Measurements from ENCODE around the gene MPHOSPH6.
"Not testable (repeated sequence)": the region's sequence is repeated elsewhere in the genome, so short reads cannot be mapped to it uniquely, and the experiment has no call there.

MPHOSPH6 gene

DNA sequence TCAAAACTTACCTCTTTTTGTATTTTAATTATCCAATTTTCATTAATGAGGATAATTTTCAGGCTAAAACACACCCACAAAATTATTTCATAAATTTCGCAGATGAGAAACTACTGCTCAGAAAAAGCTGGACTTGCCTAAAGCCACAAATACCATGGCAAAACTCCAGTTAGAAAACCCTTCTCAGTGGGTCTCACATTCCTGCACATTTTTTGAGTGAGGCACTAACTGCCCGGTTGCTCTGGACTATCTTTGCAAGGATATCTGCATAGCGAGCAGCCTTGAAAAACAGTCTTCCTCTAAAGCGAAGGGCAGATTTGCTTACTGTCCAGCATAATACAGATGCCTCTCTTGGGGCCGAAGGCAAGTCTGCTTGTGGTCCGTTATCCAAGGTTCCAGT lies 9.8 kb downstream of the MPHOSPH6 start:
- Histone ChIP-seq H3K27ac (ENCODE audit: low read depth, low read length) (no peak overlapping the region), H3K27me3 (ENCODE audit: control insufficient read depth in 1 of 2, insufficient read depth in 2 of 2, low read length in 2 of 2) (no peaks in the 10 kb centered on the region), H3K4me1 (ENCODE audit: insufficient read depth, low read length) (no peaks in the 10 kb centered on the region), H3K36me3 (ENCODE audit: insufficient read depth, low read length) (peaks cover 28% of the 10 kb centered on the region), H3K4me3 (ENCODE audit: low read depth in 1 of 2, low read length in 2 of 2) (no peak overlapping the region), H3K9me3 (ENCODE audit: low read length) (no peaks in the 10 kb centered on the region), H3K9ac (ENCODE audit: low read length) (no peak overlapping the region)

- Histone ChIP-seq H3K27ac (ENCODE audit: low read depth, low read length) (no peak overlapping the region), H3K36me3 (ENCODE audit: insufficient read depth, low read length) (peaks cover 13% of the 10 kb centered on the region), H3K9ac (ENCODE audit: low read length) (no peak overlapping the region)
Measured at GRCh38 chr16:82157836-82158235, 12.2 kb downstream of the MPHOSPH6 start.

GRCh38 chr16:82157534-82157812 lies 12.6 kb downstream of the MPHOSPH6 start:
- Histone ChIP-seq H3K4me3 (ENCODE audit: low read depth in 1 of 2, low read length in 2 of 2) (no peak overlapping the region), H3K27me3 (ENCODE audit: control insufficient read depth in 1 of 2, insufficient read depth in 2 of 2, low read length in 2 of 2) (no peaks in the 10 kb centered on the region), H3K36me3 (ENCODE audit: insufficient read depth, low read length) (peaks cover 10% of the 10 kb centered on the region), H3K9ac (ENCODE audit: low read length) (no peak overlapping the region), H3K27ac (ENCODE audit: low read depth, low read length) (no peak overlapping the region), H3K4me1 (ENCODE audit: insufficient read depth, low read length) (no peaks in the 10 kb centered on the region), H3K9me3 (ENCODE audit: low read length) (no peaks in the 10 kb centered on the region)

More at GRCh38 chr16:82157836-82158235, 12.2 kb downstream of the MPHOSPH6 start:
- Histone ChIP-seq H3K9me3 (ENCODE audit: low read length) (no peaks in the 10 kb centered on the region), H3K27me3 (ENCODE audit: control insufficient read depth in 1 of 2, insufficient read depth in 2 of 2, low read length in 2 of 2) (no peaks in the 10 kb centered on the region), H3K4me1 (ENCODE audit: insufficient read depth, low read length) (no peaks in the 10 kb centered on the region), H3K4me3 (ENCODE audit: low read depth in 1 of 2, low read length in 2 of 2) (no peak overlapping the region)

DNA sequence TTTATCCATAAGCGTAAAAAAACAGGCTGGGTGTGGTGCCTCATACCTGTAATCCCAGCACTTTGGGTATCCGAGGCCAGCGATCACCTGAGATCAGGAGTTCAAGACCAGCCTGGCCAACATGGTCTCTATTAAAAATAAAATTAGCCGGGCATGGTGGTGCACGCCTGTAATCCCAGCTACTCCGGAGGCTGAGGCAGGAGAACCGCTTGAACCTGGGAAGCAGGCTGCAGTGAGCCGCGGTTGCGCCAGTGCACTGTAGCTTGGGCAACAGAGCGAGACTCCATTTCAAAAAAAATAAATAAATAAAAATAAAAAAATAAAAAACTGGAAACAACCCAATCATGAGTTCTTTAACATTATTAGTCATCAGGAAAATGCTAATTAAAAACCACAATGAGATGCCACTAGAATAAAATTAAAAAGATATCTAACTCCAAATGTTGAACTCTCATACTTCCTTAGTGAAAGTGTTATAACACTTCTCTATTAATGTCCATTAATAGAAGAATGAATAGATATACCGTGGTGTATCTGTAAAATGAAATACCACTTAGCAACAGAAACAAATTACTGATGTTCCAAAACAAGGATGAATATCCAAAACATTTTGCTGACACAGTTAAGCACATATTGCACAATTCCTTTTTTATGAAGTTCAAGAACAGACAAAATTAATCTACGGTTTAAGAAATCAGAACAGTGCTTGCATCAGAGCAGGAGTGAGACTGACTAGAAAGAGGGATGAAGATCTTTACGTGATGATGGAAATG lies 13.1 kb downstream of the MPHOSPH6 start:
- no peaks in the 10 kb centered on the region for H3K27me3 ChIP-seq (ENCODE audit: control insufficient read depth in 1 of 2, insufficient read depth in 2 of 2, low read length in 2 of 2)
- H3K4me3 ChIP-seq (ENCODE audit: low read depth in 1 of 2, low read length in 2 of 2), result no peak overlapping the region
- H3K27ac ChIP-seq (ENCODE audit: low read depth, low read length), result no peak overlapping the region
- no peaks in the 10 kb centered on the region for H3K9me3 ChIP-seq (ENCODE audit: low read length)
- no peak overlapping the region for H3K9ac ChIP-seq (ENCODE audit: low read length)
- no peaks in the 10 kb centered on the region for H3K4me1 ChIP-seq (ENCODE audit: insufficient read depth, low read length)
- peaks cover 10% of the 10 kb centered on the region for H3K36me3 ChIP-seq (ENCODE audit: insufficient read depth, low read length)

DNA sequence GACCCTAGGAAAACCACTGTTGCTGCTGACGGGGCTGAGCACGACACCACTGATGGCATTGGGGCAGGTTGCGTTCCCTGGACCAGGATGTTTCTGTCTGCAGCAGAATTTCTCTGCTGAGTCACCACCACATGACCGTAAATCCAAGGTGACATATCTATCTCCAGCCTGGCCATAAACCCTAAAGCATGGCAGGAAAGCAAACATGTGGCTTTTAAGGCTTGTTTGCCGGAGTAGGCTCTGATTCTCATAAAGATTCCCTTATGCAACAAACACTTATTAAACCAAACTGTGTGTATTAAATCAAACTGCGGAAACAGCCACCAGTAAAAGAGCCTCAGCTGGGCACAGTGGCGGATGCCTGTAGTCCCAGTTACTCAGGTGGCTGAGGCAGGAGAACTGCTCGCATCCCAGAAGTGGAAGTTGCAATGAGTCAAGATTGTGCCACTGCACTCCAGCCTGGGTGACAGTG lies 17.3 kb downstream of the MPHOSPH6 start:
- Histone ChIP-seq H3K27me3 (ENCODE audit: control insufficient read depth in 1 of 2, insufficient read depth in 2 of 2, low read length in 2 of 2) (no peaks in the 10 kb centered on the region), H3K27ac (ENCODE audit: low read depth, low read length) (no peak overlapping the region), H3K9ac (ENCODE audit: low read length) (no peak overlapping the region), H3K36me3 (ENCODE audit: insufficient read depth, low read length) (peaks cover 15% of the 10 kb centered on the region), H3K4me3 (ENCODE audit: low read depth in 1 of 2, low read length in 2 of 2) (no peak overlapping the region), H3K4me1 (ENCODE audit: insufficient read depth, low read length) (no peaks in the 10 kb centered on the region), H3K9me3 (ENCODE audit: low read length) (no peaks in the 10 kb centered on the region)

DNA sequence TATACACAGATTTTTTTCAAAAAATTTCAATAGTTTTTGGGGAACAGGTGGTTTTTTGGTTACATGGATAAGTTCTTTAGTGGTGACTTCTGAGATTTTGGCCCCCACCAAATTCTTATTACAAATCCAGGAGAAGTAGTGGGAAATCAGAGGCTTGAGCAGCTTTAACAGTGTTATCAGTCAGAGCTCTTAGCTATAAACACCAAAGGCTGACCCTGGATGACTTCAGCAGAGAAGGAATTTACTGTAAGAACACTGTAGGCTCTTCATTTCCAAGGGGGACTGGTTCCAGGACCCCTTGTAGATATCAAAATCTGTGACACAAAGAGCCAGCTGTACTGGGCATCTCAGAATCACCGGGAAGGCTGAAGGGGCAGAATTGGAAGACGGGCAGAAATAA lies 17.8 kb downstream of the MPHOSPH6 start:
- no peaks in the 10 kb centered on the region for H3K27me3 ChIP-seq (ENCODE audit: control insufficient read depth in 1 of 2, insufficient read depth in 2 of 2, low read length in 2 of 2)
- H3K9ac ChIP-seq (ENCODE audit: low read length), result no peak overlapping the region
- peaks cover 18% of the 10 kb centered on the region for H3K36me3 ChIP-seq (ENCODE audit: insufficient read depth, low read length)
- no peak overlapping the region for H3K27ac ChIP-seq (ENCODE audit: low read depth, low read length)
- no peak overlapping the region for H3K4me3 ChIP-seq (ENCODE audit: low read depth in 1 of 2, low read length in 2 of 2)
- no peaks in the 10 kb centered on the region for H3K4me1 ChIP-seq (ENCODE audit: insufficient read depth, low read length)
- no peaks in the 10 kb centered on the region for H3K9me3 ChIP-seq (ENCODE audit: low read length)

DNA sequence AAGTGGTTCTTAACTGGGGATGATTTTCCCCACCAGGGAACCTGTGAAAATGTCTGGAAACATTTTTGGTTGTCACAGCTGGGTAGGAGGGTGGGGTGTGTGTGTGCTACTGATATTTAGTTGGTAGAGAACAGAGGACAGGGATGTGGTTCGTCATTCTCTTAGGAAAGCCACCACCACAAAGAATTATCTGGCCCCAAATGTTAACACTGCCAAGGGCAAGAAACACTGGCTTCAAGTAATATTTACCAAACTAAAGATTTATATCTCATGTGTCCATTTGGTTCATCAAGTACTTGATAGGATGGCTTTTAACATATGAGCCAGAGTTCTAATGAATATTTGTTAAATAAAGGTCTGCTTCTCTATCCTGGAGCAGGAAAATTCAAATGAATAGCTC lies 19.5 kb downstream of the MPHOSPH6 start:
- Histone ChIP-seq H3K4me3 (ENCODE audit: low read depth in 1 of 2, low read length in 2 of 2) (no peak overlapping the region), H3K4me1 (ENCODE audit: insufficient read depth, low read length) (no peaks in the 10 kb centered on the region), H3K27ac (ENCODE audit: low read depth, low read length) (no peak overlapping the region), H3K27me3 (ENCODE audit: control insufficient read depth in 1 of 2, insufficient read depth in 2 of 2, low read length in 2 of 2) (no peaks in the 10 kb centered on the region), H3K36me3 (ENCODE audit: insufficient read depth, low read length) (peaks cover 23% of the 10 kb centered on the region), H3K9me3 (ENCODE audit: low read length) (no peaks in the 10 kb centered on the region), H3K9ac (ENCODE audit: low read length) (no peak overlapping the region)

DNA sequence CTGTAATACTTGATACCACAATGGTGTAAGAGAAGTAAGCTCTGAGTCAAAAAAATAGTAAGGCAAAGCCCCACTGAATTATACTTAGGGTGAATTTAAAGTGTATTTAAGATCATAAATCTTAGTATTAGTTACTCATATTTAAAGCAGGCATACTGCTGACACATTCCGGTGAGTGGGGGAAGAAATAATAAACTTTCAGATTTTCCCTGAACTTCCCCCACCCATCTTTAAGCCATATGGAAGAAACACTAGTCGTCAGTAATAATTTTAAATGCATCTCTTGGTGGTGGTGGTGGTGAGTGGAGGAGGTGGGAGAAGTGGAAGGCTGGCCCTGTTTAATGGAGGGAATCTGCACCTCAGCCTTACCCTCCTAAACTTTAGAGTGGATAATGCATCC lies 20.5 kb downstream of the MPHOSPH6 start:
- H3K27me3 ChIP-seq (ENCODE audit: control insufficient read depth in 1 of 2, insufficient read depth in 2 of 2, low read length in 2 of 2), result no peaks in the 10 kb centered on the region
- no peaks in the 10 kb centered on the region for H3K9me3 ChIP-seq (ENCODE audit: low read length)
- no peak overlapping the region for H3K27ac ChIP-seq (ENCODE audit: low read depth, low read length)
- H3K9ac ChIP-seq (ENCODE audit: low read length), result no peak overlapping the region
- H3K4me1 ChIP-seq (ENCODE audit: insufficient read depth, low read length), result no peaks in the 10 kb centered on the region
- peaks cover 23% of the 10 kb centered on the region for H3K36me3 ChIP-seq (ENCODE audit: insufficient read depth, low read length)
- no peak overlapping the region for H3K4me3 ChIP-seq (ENCODE audit: low read depth in 1 of 2, low read length in 2 of 2)

- H3K9me3 ChIP-seq (ENCODE audit: low read length), result no peaks in the 10 kb centered on the region
Measured at GRCh38 chr16:82147546-82147945, 22.5 kb downstream of the MPHOSPH6 start.

DNA sequence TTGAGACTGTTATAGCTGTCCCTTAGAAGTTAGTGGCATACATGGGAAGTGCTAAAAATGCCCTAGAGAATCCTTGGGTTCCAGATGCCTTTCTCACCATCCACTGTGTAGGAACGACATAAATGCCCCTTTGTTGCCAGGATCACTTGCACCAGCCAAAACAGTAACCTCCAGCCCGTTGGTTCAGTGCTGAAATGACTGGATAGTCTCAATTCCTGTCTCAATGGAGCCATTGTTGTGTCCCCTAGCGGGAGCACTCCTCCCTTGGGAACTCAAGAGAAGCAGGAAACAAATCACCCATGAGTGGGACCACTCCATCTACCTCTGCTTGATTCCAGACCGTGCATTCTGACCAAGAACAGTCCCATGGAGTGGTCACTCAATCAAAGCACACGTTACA lies 23.1 kb downstream of the MPHOSPH6 start:
- H3K9ac ChIP-seq (ENCODE audit: low read length), result no peak overlapping the region
- H3K4me1 ChIP-seq (ENCODE audit: insufficient read depth, low read length), result no peaks in the 10 kb centered on the region
- H3K9me3 ChIP-seq (ENCODE audit: low read length), result no peaks in the 10 kb centered on the region
- H3K27me3 ChIP-seq (ENCODE audit: control insufficient read depth in 1 of 2, insufficient read depth in 2 of 2, low read length in 2 of 2), result no peaks in the 10 kb centered on the region
- H3K36me3 ChIP-seq (ENCODE audit: insufficient read depth, low read length), result peaks cover 23% of the 10 kb centered on the region
- no peak overlapping the region for H3K27ac ChIP-seq (ENCODE audit: low read depth, low read length)
- no peak overlapping the region for H3K4me3 ChIP-seq (ENCODE audit: low read depth in 1 of 2, low read length in 2 of 2)

More at GRCh38 chr16:82147546-82147945, 22.5 kb downstream of the MPHOSPH6 start:
- no peak overlapping the region for H3K27ac ChIP-seq (ENCODE audit: low read depth, low read length)
- H3K4me1 ChIP-seq (ENCODE audit: insufficient read depth, low read length), result no peaks in the 10 kb centered on the region
- peaks cover 23% of the 10 kb centered on the region for H3K36me3 ChIP-seq (ENCODE audit: insufficient read depth, low read length)
- no peaks in the 10 kb centered on the region for H3K27me3 ChIP-seq (ENCODE audit: control insufficient read depth in 1 of 2, insufficient read depth in 2 of 2, low read length in 2 of 2)
- H3K9ac ChIP-seq (ENCODE audit: low read length), result no peak overlapping the region
- no peak overlapping the region for H3K4me3 ChIP-seq (ENCODE audit: low read depth in 1 of 2, low read length in 2 of 2)

GRCh38 chr16:82146556-82146955 lies 23.5 kb downstream of the MPHOSPH6 start:
- Histone ChIP-seq H3K4me1 (ENCODE audit: insufficient read depth, low read length) (no peaks in the 10 kb centered on the region), H3K36me3 (ENCODE audit: insufficient read depth, low read length) (peaks cover 23% of the 10 kb centered on the region), H3K4me3 (ENCODE audit: low read depth in 1 of 2, low read length in 2 of 2) (no peak overlapping the region), H3K9ac (ENCODE audit: low read length) (no peak overlapping the region), H3K27me3 (ENCODE audit: control insufficient read depth in 1 of 2, insufficient read depth in 2 of 2, low read length in 2 of 2) (no peaks in the 10 kb centered on the region), H3K9me3 (ENCODE audit: low read length) (no peaks in the 10 kb centered on the region), H3K27ac (ENCODE audit: low read depth, low read length) (no peak overlapping the region)

DNA sequence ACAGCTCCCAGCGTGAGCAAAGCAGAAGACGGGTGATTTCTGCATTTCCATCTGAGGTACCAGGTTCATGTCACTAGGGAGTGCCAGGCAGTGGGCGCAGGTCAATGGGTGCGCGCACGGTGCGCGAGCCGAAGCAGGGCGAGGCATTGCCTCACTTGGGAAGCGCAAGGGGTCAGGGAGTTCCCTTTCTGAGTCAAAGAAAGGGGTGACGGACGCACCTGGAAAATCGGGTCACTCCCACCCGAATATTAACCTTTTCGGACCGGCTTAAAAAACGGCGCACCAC lies 30.8 kb downstream of the MPHOSPH6 start:
- not testable (repeated sequence) for H3K27ac ChIP-seq (ENCODE audit: low read depth, low read length); H3K4me3 ChIP-seq (ENCODE audit: low read depth in 1 of 2, low read length in 2 of 2); H3K9ac ChIP-seq (ENCODE audit: low read length); H3K27me3 ChIP-seq (ENCODE audit: control insufficient read depth in 1 of 2, insufficient read depth in 2 of 2, low read length in 2 of 2); H3K9me3 ChIP-seq (ENCODE audit: low read length); H3K36me3 ChIP-seq (ENCODE audit: insufficient read depth, low read length); H3K4me1 ChIP-seq (ENCODE audit: insufficient read depth, low read length)

Data from muscle layer of colon (tissue), 2 donors.